Measurements from ENCODE around the gene PNRC1.
"Not testable (repeated sequence)": the region's sequence is repeated elsewhere in the genome, so short reads cannot be mapped to it uniquely, and the experiment has no call there.

PNRC1 gene

GRCh38 chr6:89098461-89098860 lies 17.9 kb downstream of the PNRC1 start:
- in situ Hi-C loops (cut with HindIII; ENCODE audit: low sequenced_read_pairs): no loop called here

GRCh38 chr6:89100114-89100513 lies 19.6 kb downstream of the PNRC1 start:
- in situ Hi-C loops (cut with HindIII; ENCODE audit: low sequenced_read_pairs): no loop called here

- in situ Hi-C loops (cut with HindIII; ENCODE audit: low sequenced_read_pairs): no loop called here
Measured at GRCh38 chr6:89110284-89110683, 29.7 kb downstream of the PNRC1 start.

GRCh38 chr6:89111933-89112332 lies 31.4 kb downstream of the PNRC1 start:
- in situ Hi-C loops (cut with HindIII; ENCODE audit: low sequenced_read_pairs): no loop called here

- in situ Hi-C loops (cut with HindIII; ENCODE audit: low sequenced_read_pairs): no loop called here
Measured at GRCh38 chr6:89116702-89117101, 36.2 kb downstream of the PNRC1 start.

- in situ Hi-C loops (cut with HindIII; ENCODE audit: low sequenced_read_pairs): no loop called here
Measured at GRCh38 chr6:89117211-89118108, 36.9 kb downstream of the PNRC1 start, which contains the start of gene SRSF12. TSS of gene SRSF12 (minus strand) at chr6:89118071. CDS start at chr6:89117887, 184 bp downstream.

- in situ Hi-C loops (cut with HindIII; ENCODE audit: low sequenced_read_pairs): no loop called here
Measured at GRCh38 chr6:89118931-89119330, 38.4 kb downstream of the PNRC1 start.

- in situ Hi-C loops (cut with HindIII; ENCODE audit: low sequenced_read_pairs): loop anchor here (5.0 kb wide), 1 partner anchor 48 kb away; no protein-coding TSS in a partner anchor
Measured at GRCh38 chr6:89120371-89120770, 39.8 kb downstream of the PNRC1 start.

GRCh38 chr6:89121934-89122333 lies 41.4 kb downstream of the PNRC1 start:
- in situ Hi-C loops (cut with HindIII; ENCODE audit: low sequenced_read_pairs): loop anchor here (5.0 kb wide), 1 partner anchor 50 kb away; no protein-coding TSS in a partner anchor

GRCh38 chr6:89122625-89123024 lies 42.1 kb downstream of the PNRC1 start:
- in situ Hi-C loops (cut with HindIII; ENCODE audit: low sequenced_read_pairs): loop anchor here (5.0 kb wide), 1 partner anchor 50 kb away; no protein-coding TSS in a partner anchor

GRCh38 chr6:89128256-89128671 lies 47.7 kb downstream of the PNRC1 start:
- in situ Hi-C loops (cut with HindIII; ENCODE audit: low sequenced_read_pairs): not testable (repeated sequence)

GRCh38 chr6:89131599-89131998 lies 51.0 kb downstream of the PNRC1 start:
- in situ Hi-C loops (cut with HindIII; ENCODE audit: low sequenced_read_pairs): no loop called here

- in situ Hi-C loops (cut with HindIII; ENCODE audit: low sequenced_read_pairs): no loop called here
Measured at GRCh38 chr6:89132057-89132456, 51.5 kb downstream of the PNRC1 start.

- in situ Hi-C loops (cut with HindIII; ENCODE audit: low sequenced_read_pairs): no loop called here
Measured at GRCh38 chr6:89133981-89134380, 53.4 kb downstream of the PNRC1 start.

GRCh38 chr6:89134723-89135122 lies 54.2 kb downstream of the PNRC1 start:
- in situ Hi-C loops (cut with HindIII; ENCODE audit: low sequenced_read_pairs): no loop called here
